B cell (primary cell): ENCODE measurements around the gene LRRC4.

ENCODE experiments used
- EZH2 ChIP-seq: IDR thresholded peaks from 2 replicates; pipeline ENCODE4 v1.6.1; 2012; ENCODE audit warnings: borderline replicate concordance, low read depth, mild to moderate bottlenecking, moderate library complexity, low read length; ENCODE audit not compliant: insufficient read depth, poor library complexity, severe bottlenecking
- TF ChIP-seq, protein P1 (sequence below): fragments of 200-600 bp; IDR thresholded peaks from one replicate; pipeline ENCODE4 v1.8.0; 2022; ENCODE audit warnings: antibody characterized with exemption, mild to moderate bottlenecking

DNA sequence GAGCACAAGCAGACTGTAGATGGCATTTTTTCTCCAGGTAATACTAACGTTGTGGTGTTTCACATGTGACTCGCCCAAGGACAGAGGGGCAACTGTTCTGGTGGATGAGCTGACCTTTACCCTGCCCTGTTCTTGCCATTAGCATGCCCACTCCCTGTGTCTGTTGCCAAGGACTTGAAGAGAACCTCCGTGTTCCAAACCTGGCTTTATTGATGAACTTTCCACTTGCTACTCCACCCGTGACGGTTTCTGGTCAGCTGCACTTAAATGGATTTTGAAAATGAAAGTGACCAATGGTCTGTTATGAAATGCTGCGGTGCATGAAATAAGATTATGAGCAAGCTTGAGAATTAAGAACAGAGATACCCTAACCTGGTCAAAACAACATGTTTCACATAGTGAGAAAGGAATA is 30.4 kb downstream of the LRRC4 start:
- TF ChIP-seq EZH2: no peak
- TF ChIP-seq, protein P1, sequence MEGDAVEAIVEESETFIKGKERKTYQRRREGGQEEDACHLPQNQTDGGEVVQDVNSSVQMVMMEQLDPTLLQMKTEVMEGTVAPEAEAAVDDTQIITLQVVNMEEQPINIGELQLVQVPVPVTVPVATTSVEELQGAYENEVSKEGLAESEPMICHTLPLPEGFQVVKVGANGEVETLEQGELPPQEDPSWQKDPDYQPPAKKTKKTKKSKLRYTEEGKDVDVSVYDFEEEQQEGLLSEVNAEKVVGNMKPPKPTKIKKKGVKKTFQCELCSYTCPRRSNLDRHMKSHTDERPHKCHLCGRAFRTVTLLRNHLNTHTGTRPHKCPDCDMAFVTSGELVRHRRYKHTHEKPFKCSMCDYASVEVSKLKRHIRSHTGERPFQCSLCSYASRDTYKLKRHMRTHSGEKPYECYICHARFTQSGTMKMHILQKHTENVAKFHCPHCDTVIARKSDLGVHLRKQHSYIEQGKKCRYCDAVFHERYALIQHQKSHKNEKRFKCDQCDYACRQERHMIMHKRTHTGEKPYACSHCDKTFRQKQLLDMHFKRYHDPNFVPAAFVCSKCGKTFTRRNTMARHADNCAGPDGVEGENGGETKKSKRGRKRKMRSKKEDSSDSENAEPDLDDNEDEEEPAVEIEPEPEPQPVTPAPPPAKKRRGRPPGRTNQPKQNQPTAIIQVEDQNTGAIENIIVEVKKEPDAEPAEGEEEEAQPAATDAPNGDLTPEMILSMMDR: no peak
